Tibial artery (tissue), 4 donors: ENCODE results near the gene CA10.
A peak's percentile ranks its signal among the peaks of the same experiment; 100 is the strongest.

Experiments used
- DNase-seq, 2 donors: peaks; one replicate each; pipeline ENCODE4 v3.0.0-alpha.2; 2019
- H3K27ac ChIP-seq, 2 donors: fragments of 200-600 bp; sonication (generic) in 1 of 2; 1 replicate in 1 of 2; 2 replicates in 1 of 2; pipeline ENCODE4 v1.5.1; 2018 to 2019; ENCODE audit warnings: mild to moderate bottlenecking in 1 of 2
- H3K27me3 ChIP-seq, 2 donors: fragments of 200-600 bp; sonication (generic) in 1 of 2; one replicate each; pipeline versions ENCODE4 v1.5.1 to v1.6.0; 2016 to 2019
- H3K36me3 ChIP-seq, 3 donors: fragments of 200-600 bp; sonication (generic) in 2 of 3; one replicate each; pipeline ENCODE4 v1.5.1; 2016 to 2019; ENCODE audit warnings: mild to moderate bottlenecking in 2 of 3
- H3K4me1 ChIP-seq, 4 donors: fragments of 200-600 bp; sonication (generic) in 2 of 4; 1 replicate in 3 of 4; 2 replicates in 1 of 4; pipeline ENCODE4 v1.5.1; 2016 to 2019
- H3K4me3 ChIP-seq, 2 donors: fragments of 200-600 bp; sonication (generic) in 1 of 2; 1 replicate in 1 of 2; 2 replicates in 1 of 2; pipeline ENCODE4 v1.5.1; 2018 to 2019; ENCODE audit warnings: mild to moderate bottlenecking in 2 of 2
- H3K9me3 ChIP-seq, 3 donors: fragments of 200-600 bp; sonication (generic) in 1 of 3; one replicate each; pipeline ENCODE4 v1.5.1; 2016 to 2019
- intact Hi-C: fragments of 100-400 bp; cut with DNase I; formaldehyde crosslinking; loops from one replicate; pipeline ENCODE4 v1.15.0; 2023; ENCODE audit warnings: low total_unique reads
- TF ChIP-seq, protein P1 (sequence below), 2 experiments: fragments of 200-600 bp in 1 of 2; fragments of 450-650 bp in 1 of 2; IDR thresholded peaks; one replicate each; pipeline ENCODE4 v1.5.1; 2017 to 2019; ENCODE audit warnings: antibody characterized with exemption in 2 of 2, mild to moderate bottlenecking in 1 of 2, moderate library complexity in 1 of 2

CA10 gene

GRCh38 chr17:51722994-51723393 lies 435.5 kb downstream of the CA10 start:
- no peak for DNase-seq
- Histone ChIP-seq H3K9me3 (no peaks in the 10 kb centered on the region), H3K27ac (no peak overlapping the region), H3K4me1 (peaks cover 0 to 4% (median 0%) of the 10 kb centered on the region in 4 donors), H3K4me3 (no peak overlapping the region), H3K27me3 (no peaks in the 10 kb centered on the region), H3K36me3 (no peaks in the 10 kb centered on the region)
- intact Hi-C loops = no loop called here
- TF ChIP-seq, protein P1, sequence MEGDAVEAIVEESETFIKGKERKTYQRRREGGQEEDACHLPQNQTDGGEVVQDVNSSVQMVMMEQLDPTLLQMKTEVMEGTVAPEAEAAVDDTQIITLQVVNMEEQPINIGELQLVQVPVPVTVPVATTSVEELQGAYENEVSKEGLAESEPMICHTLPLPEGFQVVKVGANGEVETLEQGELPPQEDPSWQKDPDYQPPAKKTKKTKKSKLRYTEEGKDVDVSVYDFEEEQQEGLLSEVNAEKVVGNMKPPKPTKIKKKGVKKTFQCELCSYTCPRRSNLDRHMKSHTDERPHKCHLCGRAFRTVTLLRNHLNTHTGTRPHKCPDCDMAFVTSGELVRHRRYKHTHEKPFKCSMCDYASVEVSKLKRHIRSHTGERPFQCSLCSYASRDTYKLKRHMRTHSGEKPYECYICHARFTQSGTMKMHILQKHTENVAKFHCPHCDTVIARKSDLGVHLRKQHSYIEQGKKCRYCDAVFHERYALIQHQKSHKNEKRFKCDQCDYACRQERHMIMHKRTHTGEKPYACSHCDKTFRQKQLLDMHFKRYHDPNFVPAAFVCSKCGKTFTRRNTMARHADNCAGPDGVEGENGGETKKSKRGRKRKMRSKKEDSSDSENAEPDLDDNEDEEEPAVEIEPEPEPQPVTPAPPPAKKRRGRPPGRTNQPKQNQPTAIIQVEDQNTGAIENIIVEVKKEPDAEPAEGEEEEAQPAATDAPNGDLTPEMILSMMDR (IDR thresholded peaks at IDR 0.05) = no peak

- intact Hi-C loops = no loop called here
Observed at GRCh38 chr17:51721730-51722129, 436.8 kb downstream of the CA10 start.

DNA sequence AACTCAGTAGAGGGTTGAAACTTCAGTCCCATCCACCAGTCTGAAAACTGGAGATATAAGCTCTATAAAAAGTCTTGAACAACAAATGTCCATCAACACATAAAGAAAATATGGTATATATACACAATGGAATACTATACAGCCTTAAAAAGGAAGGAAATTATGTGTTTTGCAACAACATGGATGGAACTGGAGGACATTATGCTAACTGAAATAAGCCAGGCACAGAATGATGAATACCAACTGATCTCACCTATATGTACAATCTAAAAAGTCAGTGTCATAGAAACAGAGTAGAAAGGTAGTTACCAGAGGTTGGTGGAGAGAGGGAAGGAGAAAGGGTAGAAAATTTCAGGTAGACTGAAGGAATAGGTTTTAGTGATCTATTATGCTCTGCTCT lies 438.1 kb downstream of the CA10 start:
- H3K4me1 ChIP-seq = peaks cover 0 to 4% (median 0%) of the 10 kb centered on the region in 4 donors
- H3K27me3 ChIP-seq = no peaks in the 10 kb centered on the region
- TF ChIP-seq, protein P1 (IDR thresholded peaks at IDR 0.05) = no peak
- no peaks in the 10 kb centered on the region for H3K36me3 ChIP-seq
- H3K27ac ChIP-seq = no peak overlapping the region
- DNase-seq = no peak
- intact Hi-C loops = no loop called here
- no peaks in the 10 kb centered on the region for H3K9me3 ChIP-seq
- no peak overlapping the region for H3K4me3 ChIP-seq

More at GRCh38 chr17:51721730-51722129, 436.8 kb downstream of the CA10 start:
- TF ChIP-seq, protein P1 (IDR thresholded peaks at IDR 0.05) = no peak
- H3K4me1 ChIP-seq = peaks cover 0 to 4% (median 0%) of the 10 kb centered on the region in 4 donors
- no peak overlapping the region for H3K4me3 ChIP-seq
- H3K9me3 ChIP-seq = no peaks in the 10 kb centered on the region
- DNase-seq = no peak
- H3K36me3 ChIP-seq = no peaks in the 10 kb centered on the region
- no peak overlapping the region for H3K27ac ChIP-seq
- no peaks in the 10 kb centered on the region for H3K27me3 ChIP-seq

DNA sequence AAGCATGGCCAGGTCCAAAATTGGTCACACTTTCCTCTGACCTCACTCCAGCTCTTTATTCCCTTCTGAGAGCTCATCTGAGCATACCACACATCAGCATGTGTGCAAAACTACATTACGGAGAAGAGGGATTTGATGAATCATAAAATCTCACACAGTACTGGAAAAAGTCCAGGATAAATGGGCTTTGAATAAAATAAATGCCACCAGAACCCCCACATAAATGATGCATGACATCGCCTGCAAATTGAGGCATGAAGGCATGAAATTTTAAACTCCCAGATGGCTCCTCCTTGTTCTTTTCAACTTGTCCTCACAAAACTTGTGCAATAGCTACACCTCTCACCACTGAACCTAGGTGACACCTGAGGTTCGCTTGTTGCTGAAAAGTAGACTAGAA lies 439.5 kb downstream of the CA10 start:
- H3K27me3 ChIP-seq = no peaks in the 10 kb centered on the region
- H3K27ac ChIP-seq = no peak overlapping the region
- intact Hi-C loops = no loop called here
- peaks cover 0 to 4% (median 0%) of the 10 kb centered on the region in 4 donors for H3K4me1 ChIP-seq
- no peaks in the 10 kb centered on the region for H3K9me3 ChIP-seq
- H3K4me3 ChIP-seq = no peak overlapping the region
- no peak for DNase-seq
- TF ChIP-seq, protein P1 (IDR thresholded peaks at IDR 0.05) = no peak
- H3K36me3 ChIP-seq = no peaks in the 10 kb centered on the region

DNA sequence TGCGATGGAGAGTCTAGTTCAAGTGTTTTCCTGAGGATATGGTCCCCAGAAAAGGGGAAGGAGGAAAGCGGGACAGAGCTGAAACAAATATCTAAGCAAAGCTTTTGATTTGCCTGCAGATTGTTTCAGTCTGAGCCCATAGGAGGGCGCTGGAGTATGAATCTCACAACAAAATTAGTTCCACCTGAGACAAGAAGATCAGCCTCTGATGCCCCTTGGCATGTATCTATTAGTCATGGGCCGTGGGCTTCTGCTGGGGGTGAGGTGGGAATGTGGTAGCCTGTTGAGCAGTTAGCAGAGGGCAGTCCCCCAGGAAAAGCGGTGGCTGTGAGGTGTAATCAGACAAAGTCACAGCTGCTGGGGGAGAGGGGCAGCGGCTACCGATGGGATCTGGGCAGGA lies 446.9 kb downstream of the CA10 start:
- H3K27ac ChIP-seq = no peak overlapping the region
- no peak for DNase-seq
- no peaks in the 10 kb centered on the region for H3K4me1 ChIP-seq
- no peaks in the 10 kb centered on the region for H3K27me3 ChIP-seq
- intact Hi-C loops = no loop called here
- no peaks in the 10 kb centered on the region for H3K36me3 ChIP-seq
- no peaks in the 10 kb centered on the region for H3K9me3 ChIP-seq
- TF ChIP-seq, protein P1 (IDR thresholded peaks at IDR 0.05) = no peak
- no peak overlapping the region for H3K4me3 ChIP-seq

DNA sequence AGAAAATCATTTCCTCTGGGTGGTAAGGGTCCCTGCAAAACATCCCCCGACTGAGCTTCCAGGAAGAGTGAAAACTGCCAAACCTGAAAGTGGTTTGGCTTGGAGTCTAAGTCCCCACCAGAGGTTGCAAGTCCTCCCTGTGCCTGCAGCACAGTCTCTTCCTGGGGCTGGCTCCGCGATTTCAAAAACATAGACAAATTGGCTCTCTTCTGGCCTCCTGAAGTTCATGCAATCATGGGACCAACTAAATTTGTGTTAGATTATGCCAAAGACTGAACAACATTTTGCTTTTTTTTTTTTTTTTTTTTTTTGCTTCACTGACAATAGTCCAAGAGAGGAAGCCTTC lies 447.9 kb downstream of the CA10 start:
- TF ChIP-seq, protein P1 (IDR thresholded peaks at IDR 0.05) = no peak
- H3K27ac ChIP-seq = peak overlapping the region; percentile 9 to 43

More for the DNA sequence above, 447.9 kb downstream of the CA10 start:
- Histone ChIP-seq H3K4me1 (no peaks in the 10 kb centered on the region), H3K9me3 (no peaks in the 10 kb centered on the region), H3K27me3 (no peaks in the 10 kb centered on the region), H3K36me3 (no peaks in the 10 kb centered on the region), H3K4me3 (no peak overlapping the region)
- intact Hi-C loops = no loop called here
- peak in 1 of 2 donors; percentile 38 for DNase-seq
